ENCODE results near the gene ANKRD49. TPM values are rescaled to one million over a fixed set of nuclear protein-coding genes. Genes with fewer than 3 reads are reported as not detected.

ANKRD49 gene
- total and polyA plus RNA-seq, 2 of the 8 experiments (the other 6 are each of a cell fraction or from before 2014, with no cell fraction given), result 7.4 to 12.2 TPM

DNA sequence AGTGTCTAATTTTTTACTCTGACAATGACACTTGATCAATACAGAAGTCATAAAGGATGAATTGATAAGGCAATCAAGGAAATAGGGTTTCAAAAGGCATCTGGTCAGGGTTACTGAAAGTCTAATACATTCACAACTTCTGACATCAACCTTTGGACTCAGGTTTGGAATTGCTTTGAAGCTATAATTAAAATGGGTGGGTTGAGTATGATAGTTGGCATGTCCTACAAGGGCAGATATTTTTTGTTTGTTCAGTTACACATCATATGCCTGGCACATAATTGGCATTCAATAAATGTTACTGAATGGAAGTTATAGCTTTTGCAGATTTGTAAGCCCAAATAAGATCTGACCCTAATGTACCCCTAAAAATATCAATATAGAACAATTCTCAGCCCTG is 42.6 kb downstream of the ANKRD49 start:
- H4K5ac ChIP-seq (ENCODE audit: insufficient read length, low read depth, low read length), result no peak overlapping the region
- H3K4ac ChIP-seq (replicated peaks; ENCODE audit: insufficient read length, low read depth, low read length), result no peak overlapping the region
- no peak overlapping the region for H3K4me3 ChIP-seq (ENCODE audit: extremely low read depth in 1 of 4, insufficient read depth in 2 of 4, low read depth in 3 of 4, low read length in 4 of 4)
- H3K4me2 ChIP-seq (ENCODE audit: insufficient read depth in 1 of 2, low read depth in 2 of 2, low read length in 2 of 2), result no peak overlapping the region
- no peak overlapping the region for H2BK12ac ChIP-seq (ENCODE audit: low read depth, low read length)
- H4K8ac ChIP-seq (ENCODE audit: extremely low read depth, insufficient read depth, low read length), result no peak overlapping the region
- no peak overlapping the region for H4K91ac ChIP-seq (replicated peaks; ENCODE audit: insufficient read length, low read length)
- H3K79me1 ChIP-seq (ENCODE audit: low read depth, low read length), result no peaks in the 10 kb centered on the region
- no peak overlapping the region for H3K27ac ChIP-seq (ENCODE audit: low read depth, low read length)
- FAIRE-seq (no peak), DNase-seq (ENCODE audit: low read depth in 1 of 2, low spot score in 2 of 2) (no peak)
- H2AK5ac ChIP-seq (ENCODE audit: low read depth, low read length), result no peak overlapping the region
- H3K9me3 ChIP-seq (ENCODE audit: insufficient read depth in 2 of 2, low read depth in 1 of 2, low read length in 1 of 2), result no peaks in the 10 kb centered on the region
- H3K23ac ChIP-seq (ENCODE audit: insufficient read length), result no peak overlapping the region
- ChIA-PET POLR2A (ENCODE audit: partially characterized antibody) (no interaction called here), CTCF (ENCODE audit: partially characterized antibody) (interaction anchor here (1.1 to 1.4 kb wide), 2 partner anchors 14 to 15 kb away, joined by 3 to 5 read pairs; no protein-coding TSS in a partner anchor)
- no peak overlapping the region for H2BK5ac ChIP-seq (ENCODE audit: low read depth, low read length)
- H3K23me2 ChIP-seq (ENCODE audit: low read depth, low read length), result no peaks in the 10 kb centered on the region
- no peak overlapping the region for H2BK20ac ChIP-seq (ENCODE audit: low read length)
- no peaks in the 10 kb centered on the region; a peak in 1 of 7 replicates for H3K27me3 ChIP-seq (replicated peaks in 1 of 4; ENCODE audit: control insufficient read depth in 3 of 4, extremely low read depth in 1 of 4, insufficient read depth in 3 of 4, low read length in 3 of 4)
- no peak overlapping the region for H3K9ac ChIP-seq (replicated peaks in 1 of 4; ENCODE audit: extremely low read depth in 1 of 4, low read depth in 3 of 4, low read length in 3 of 4)
- H4K20me1 ChIP-seq (replicated peaks in 1 of 2; ENCODE audit: control insufficient read depth in 1 of 2, insufficient read depth in 2 of 2, low read length in 2 of 2), result no peaks in the 10 kb centered on the region
- H2AFZ ChIP-seq (ENCODE audit: low read length), result no peak overlapping the region
- H3K4me1 ChIP-seq (replicated peaks in 1 of 4; ENCODE audit: control insufficient read depth in 3 of 4, insufficient read depth in 4 of 4, low read length in 3 of 4), result no peaks in the 10 kb centered on the region
- no peak overlapping the region for H3K56ac ChIP-seq (replicated peaks; ENCODE audit: insufficient read length, low read depth, low read length)
- H2BK120ac ChIP-seq (replicated peaks; ENCODE audit: low read depth, low read length), result no peak overlapping the region
- H3K18ac ChIP-seq (ENCODE audit: extremely low read depth, low read length), result no peak overlapping the region
- H3K36me3 ChIP-seq (ENCODE audit: control insufficient read depth in 2 of 4, insufficient read depth in 4 of 4, low read length in 3 of 4), result no peaks in the 10 kb centered on the region
- no peaks in the 10 kb centered on the region for H3K79me2 ChIP-seq (ENCODE audit: control insufficient read depth in 1 of 2, insufficient read depth in 2 of 2, low read length in 2 of 2)
- no peak overlapping the region for H2BK15ac ChIP-seq (ENCODE audit: low read length)
- no peak overlapping the region for H3K14ac ChIP-seq (ENCODE audit: insufficient read length)
- TF ChIP-seq, protein P1, sequence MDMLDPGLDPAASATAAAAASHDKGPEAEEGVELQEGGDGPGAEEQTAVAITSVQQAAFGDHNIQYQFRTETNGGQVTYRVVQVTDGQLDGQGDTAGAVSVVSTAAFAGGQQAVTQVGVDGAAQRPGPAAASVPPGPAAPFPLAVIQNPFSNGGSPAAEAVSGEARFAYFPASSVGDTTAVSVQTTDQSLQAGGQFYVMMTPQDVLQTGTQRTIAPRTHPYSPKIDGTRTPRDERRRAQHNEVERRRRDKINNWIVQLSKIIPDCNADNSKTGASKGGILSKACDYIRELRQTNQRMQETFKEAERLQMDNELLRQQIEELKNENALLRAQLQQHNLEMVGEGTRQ (IDR thresholded peaks at IDR 0.05; ENCODE audit: low read length), result no peak
- no peak for TF ChIP-seq JUND (IDR thresholded peaks at IDR 0.05; ENCODE audit: low read length)
- TF ChIP-seq, protein P2, sequence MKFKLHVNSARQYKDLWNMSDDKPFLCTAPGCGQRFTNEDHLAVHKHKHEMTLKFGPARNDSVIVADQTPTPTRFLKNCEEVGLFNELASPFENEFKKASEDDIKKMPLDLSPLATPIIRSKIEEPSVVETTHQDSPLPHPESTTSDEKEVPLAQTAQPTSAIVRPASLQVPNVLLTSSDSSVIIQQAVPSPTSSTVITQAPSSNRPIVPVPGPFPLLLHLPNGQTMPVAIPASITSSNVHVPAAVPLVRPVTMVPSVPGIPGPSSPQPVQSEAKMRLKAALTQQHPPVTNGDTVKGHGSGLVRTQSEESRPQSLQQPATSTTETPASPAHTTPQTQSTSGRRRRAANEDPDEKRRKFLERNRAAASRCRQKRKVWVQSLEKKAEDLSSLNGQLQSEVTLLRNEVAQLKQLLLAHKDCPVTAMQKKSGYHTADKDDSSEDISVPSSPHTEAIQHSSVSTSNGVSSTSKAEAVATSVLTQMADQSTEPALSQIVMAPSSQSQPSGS (IDR thresholded peaks at IDR 0.05; ENCODE audit: low read length), result no peak
- TF ChIP-seq GTF2F1 (IDR thresholded peaks at IDR 0.05; ENCODE audit: borderline replicate concordance, low read depth, low read length), result no peak
- TF ChIP-seq TAF1 (IDR thresholded peaks at IDR 0.05; ENCODE audit: low read depth, low read length), result no peak
- no peak for TF ChIP-seq TEAD4 (IDR thresholded peaks at IDR 0.05; ENCODE audit: low read depth, low read length)
- TF ChIP-seq RNF2 (IDR thresholded peaks at IDR 0.05; ENCODE audit: borderline replicate concordance, low read depth, low read length, missing control alignments, poor library complexity, severe bottlenecking), result no peak
- TF ChIP-seq CTBP2 (IDR thresholded peaks at IDR 0.05; ENCODE audit: borderline replicate concordance, insufficient read depth, insufficient read length, low read length), result no peak

Data from H1 (cell line).